Activated CD4-positive, alpha-beta memory T cell treated with anti-CD3 and anti-CD28 coated beads, Interleukin-2, amount 10 ng/mL, durations not matched to agents 7 days and 5 days (primary cell): Measurements from ENCODE around the gene CNOT3. TPM values are rescaled to one million over a fixed set of nuclear protein-coding genes. Genes with fewer than 3 reads are reported as not detected.
A peak's percentile ranks its signal among the peaks of the same experiment; 100 is the strongest.
"Not testable (repeated sequence)": the region's sequence is repeated elsewhere in the genome, so short reads cannot be mapped to it uniquely, and the experiment has no call there.

Experiments
- CTCF ChIA-PET: fragments of 350-600 bp; sonication (Branson Sonifier 250); formaldehyde crosslinking; loops from one replicate; lab custom pipeline; 2021; ENCODE audit warnings: antibody characterized with exemption, inconsistent platforms; lab: Charles Lee
- POLR2A ChIA-PET: fragments of 350-600 bp; sonication (Branson Sonifier 250); formaldehyde crosslinking; loops from one replicate; lab custom pipeline; 2021; ENCODE audit warnings: antibody characterized with exemption; lab: Charles Lee
- DNase-seq: peaks from one replicate; pipeline ENCODE4 v3.0.0-alpha.2; 2020
- H3K27ac Mint-ChIP-seq: one replicate; pipeline ENCODE4 v1.8.0; 2021; ENCODE audit warnings: mild to moderate bottlenecking, mixed read lengths
- H3K27me3 Mint-ChIP-seq: one replicate; pipeline ENCODE4 v1.8.0; 2021; ENCODE audit warnings: mixed read lengths
- H3K36me3 Mint-ChIP-seq: one replicate; pipeline ENCODE4 v1.8.0; 2021; ENCODE audit warnings: low read depth, mixed read lengths
- H3K4me1 Mint-ChIP-seq: one replicate; pipeline ENCODE4 v1.8.0; 2021; ENCODE audit warnings: mixed read lengths
- H3K4me3 Mint-ChIP-seq: one replicate; pipeline ENCODE4 v1.8.0; 2021; ENCODE audit warnings: mild to moderate bottlenecking, mixed read lengths
- H3K9me3 Mint-ChIP-seq: one replicate; pipeline ENCODE4 v1.8.0; 2021; ENCODE audit warnings: mixed read lengths
- total RNA-seq, 2 experiments: library from RNA; stranded (reverse); gene quantifications; one replicate each; pipeline ENCODE4 v1.2.3, GENCODE V29; 2021

Gene CNOT3
- total RNA-seq = 10 to 100 TPM; 62.6 to 66.9 TPM

DNA sequence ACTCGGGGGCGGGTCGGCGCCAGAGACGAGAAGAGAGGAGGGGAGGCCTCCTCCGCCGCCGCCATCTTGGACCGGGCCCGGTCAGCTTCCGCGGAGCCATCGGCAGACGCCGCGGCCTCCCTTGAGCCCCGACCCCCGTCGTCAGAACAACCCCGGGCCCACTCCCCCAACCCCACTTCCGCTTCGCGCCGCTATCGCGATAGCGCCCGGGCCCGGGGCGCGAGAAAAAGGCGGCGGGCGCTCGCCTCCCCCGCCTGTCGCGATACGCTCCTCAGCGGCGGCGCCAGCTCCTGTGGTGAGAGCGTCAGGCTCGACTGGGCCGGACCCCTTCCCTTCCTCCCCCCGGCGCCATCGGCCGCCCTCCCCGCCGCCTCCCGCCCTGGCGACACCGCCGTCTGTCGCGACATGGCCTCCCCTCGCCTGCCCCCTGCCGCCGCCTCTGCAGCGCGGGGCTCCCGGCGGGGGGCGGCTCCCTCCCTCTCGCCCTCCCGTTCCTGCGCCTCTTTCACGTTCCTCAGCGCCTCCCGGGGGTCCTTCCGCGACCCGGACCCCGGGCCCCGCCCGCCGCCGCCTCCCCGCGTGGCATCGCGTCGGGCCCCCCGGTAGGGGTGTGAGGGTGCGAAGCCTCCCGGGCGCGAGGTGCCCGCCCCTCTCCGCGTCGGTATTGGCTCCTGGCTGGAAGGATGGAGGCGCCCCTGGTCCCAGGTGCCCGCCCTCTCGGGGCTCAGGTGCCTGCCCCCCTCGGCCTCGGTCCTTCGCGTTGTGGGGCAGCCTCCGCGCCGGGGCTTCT lies at the start of gene CNOT3:
TSS of gene CNOT3 (plus strand) at position 64 of the 790 bp plus-strand sequence. CDS start 5,217 bp downstream, outside the sequence.
- CTCF ChIA-PET = interaction anchor here (0.9 to 2.4 kb wide), 15 partner anchors 20 to 271 kb away, joined by 3 to 24 read pairs (median 4); partner anchors contain the start of genes LENG1, MBOAT7, NDUFA3 and PRPF31
- Mint-ChIP-seq H3K27ac (peak within 1 kb of the TSS; percentile 83), H3K27me3 (no peaks in the 10 kb centered on the region), H3K4me1 (peaks cover 39% of the 10 kb centered on the region), H3K4me3 (peak within 1 kb of the TSS; percentile 82), H3K36me3 (peaks cover 25% of the 10 kb centered on the region), H3K9me3 (no peaks in the 10 kb centered on the region)
- DNase-seq = peak; percentile 38
- POLR2A ChIA-PET = interaction anchor here (1.0 to 4.5 kb wide), 19 partner anchors 8 to 617 kb away, joined by 3 to 66 read pairs (median 6); partner anchors contain the start of genes LENG1, LENG8, LENG9 and MBOAT7

DNA sequence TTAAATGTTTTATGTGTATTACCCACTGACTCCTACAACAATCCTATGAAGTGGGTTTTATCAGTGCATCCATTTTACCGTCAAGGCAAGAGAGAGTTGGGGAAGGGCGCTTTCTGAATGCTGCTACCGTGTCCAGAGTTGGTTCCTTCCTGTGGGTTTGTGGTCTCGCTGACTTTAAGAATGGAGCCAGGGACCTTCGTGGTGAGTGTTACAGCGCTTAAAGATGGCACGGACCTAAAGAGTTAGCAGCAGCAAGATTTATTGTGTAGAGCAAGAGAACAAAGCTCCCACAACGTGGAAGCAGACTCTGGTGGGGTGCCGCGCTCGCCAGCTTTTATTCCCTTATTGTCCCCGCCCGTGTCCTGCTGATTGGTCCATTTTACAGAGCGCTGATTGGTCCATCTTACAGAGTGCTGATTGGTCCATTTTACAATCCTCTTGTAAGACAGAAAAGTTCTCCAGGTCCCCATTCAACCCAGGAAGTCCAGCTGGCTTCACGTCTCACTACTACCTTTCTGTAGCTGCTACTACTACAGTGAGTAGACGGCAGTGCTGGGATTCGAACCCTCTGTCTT lies 43.0 kb upstream of the CNOT3 start:
- H3K27me3 Mint-ChIP-seq = peaks cover 15% of the 10 kb centered on the region
- H3K36me3 Mint-ChIP-seq = peaks cover 3% of the 10 kb centered on the region
- H3K9me3 Mint-ChIP-seq = peaks cover 4% of the 10 kb centered on the region
- no peak overlapping the region for H3K27ac Mint-ChIP-seq
- POLR2A ChIA-PET = interaction anchor here (1.5 to 2.3 kb wide), 2 partner anchors 20 to 43 kb away, joined by 4 to 6 read pairs; partner anchors contain the start of genes CNOT3 and TFPT
- H3K4me1 Mint-ChIP-seq = peaks cover 15% of the 10 kb centered on the region
- DNase-seq = no peak
- CTCF ChIA-PET = interaction anchor here (1.3 kb wide), 1 partner anchor 9 kb away, joined by 6 read pairs; no protein-coding TSS in a partner anchor
- no peak overlapping the region for H3K4me3 Mint-ChIP-seq

DNA sequence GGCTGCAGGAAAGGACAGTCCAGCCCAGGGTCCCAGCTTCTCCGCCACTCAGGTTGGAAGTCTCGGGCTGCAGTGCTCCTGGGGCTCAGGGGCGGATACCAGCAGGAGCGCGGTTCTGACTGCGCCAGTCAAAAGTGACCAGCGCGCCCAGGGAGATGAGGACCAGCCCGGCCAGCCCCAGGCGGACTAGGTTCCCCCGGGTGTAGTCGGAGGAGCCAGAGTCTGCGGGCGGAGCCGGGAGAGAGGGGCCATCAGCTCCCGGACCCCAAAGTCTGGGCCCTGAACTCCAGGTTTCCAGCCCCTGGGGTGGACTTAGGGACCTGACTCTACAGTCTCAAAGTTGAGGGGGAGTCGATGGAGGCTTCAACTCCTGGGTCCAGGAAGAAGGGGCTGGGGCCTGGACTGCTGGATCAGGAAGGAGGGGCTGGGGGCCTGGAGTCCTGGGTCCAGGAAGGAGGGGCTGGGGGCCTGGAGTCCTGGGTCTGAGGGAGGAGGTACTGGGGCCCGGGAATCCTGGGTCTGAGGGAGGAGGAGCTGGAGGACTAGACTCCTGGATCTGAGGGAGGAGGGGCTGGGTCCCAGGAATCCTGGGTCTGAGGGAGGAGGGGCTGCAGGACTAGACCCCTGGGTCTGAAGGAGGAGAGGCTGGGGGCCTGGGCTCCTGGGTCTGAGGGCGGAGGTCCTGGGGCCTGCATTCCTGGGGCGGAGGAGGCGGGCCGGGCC lies 42.3 kb upstream of the CNOT3 start:
- POLR2A ChIA-PET = interaction anchor here (1.5 to 2.3 kb wide), 3 partner anchors 20 to 42 kb away, joined by 4 to 11 read pairs (median 6); partner anchors contain the start of genes CNOT3, PRPF31 and TFPT
- Mint-ChIP-seq H3K9me3 (peaks cover 4% of the 10 kb centered on the region), H3K4me3 (no peak overlapping the region), H3K4me1 (peaks cover 15% of the 10 kb centered on the region), H3K36me3 (peaks cover 3% of the 10 kb centered on the region), H3K27ac (no peak overlapping the region), H3K27me3 (peaks cover 15% of the 10 kb centered on the region)
- CTCF ChIA-PET = interaction anchor here (0.6 to 1.5 kb wide), 3 partner anchors 9 to 72 kb away, joined by 3 to 6 read pairs (median 4); partner anchors contain the start of genes PRPF31 and TFPT
- DNase-seq = no peak

DNA sequence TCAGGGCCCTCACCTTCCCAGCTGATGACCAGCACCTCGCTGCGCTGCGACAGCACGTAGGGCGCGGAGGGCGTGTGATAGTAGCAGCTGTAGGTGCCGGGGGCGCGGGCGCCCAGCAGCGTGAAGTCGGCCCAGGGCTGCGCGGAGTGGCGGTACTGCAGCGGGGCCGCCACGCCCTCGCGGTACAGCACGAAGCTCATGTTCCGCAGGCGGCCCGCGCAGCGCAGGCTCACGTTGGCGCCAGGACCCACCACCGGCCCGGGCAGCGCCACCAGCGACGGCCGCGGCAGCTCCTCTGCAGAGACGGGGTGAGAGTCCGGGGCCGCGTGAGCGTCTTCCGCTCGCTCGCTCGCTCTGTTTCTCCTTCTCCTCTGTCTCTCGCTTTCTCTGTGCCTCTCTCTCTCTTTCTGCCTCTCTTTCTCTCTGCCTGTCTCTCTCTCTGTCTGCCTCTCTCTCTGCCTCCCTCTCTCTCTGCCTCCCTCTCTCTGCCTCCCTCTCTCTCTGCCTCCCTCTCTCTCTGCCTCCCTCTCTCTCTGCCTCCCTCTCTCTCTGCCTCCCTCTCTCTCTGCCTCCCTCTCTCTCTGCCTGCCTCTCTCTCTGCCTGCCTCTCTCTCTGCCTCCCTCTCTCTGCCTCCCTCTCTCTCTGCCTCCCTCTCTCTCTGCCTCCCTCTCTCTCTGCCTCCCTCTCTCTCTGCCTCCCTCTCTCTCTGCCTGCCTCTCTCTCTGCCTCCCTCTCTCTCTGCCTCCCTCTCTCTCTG lies 41.5 kb upstream of the CNOT3 start:
- peaks cover 15% of the 10 kb centered on the region for H3K4me1 Mint-ChIP-seq
- H3K27me3 Mint-ChIP-seq = peaks cover 15% of the 10 kb centered on the region
- POLR2A ChIA-PET = interaction anchor here (0.7 to 2.3 kb wide), 3 partner anchors 17 to 41 kb away, joined by 3 to 11 read pairs (median 6); partner anchors contain the start of genes CNOT3, PRPF31 and TFPT
- DNase-seq = peak; percentile 54
- H3K27ac Mint-ChIP-seq, H3K36me3 Mint-ChIP-seq, H3K9me3 Mint-ChIP-seq: not testable (repeated sequence)
- H3K4me3 Mint-ChIP-seq = peak overlapping the region; percentile 67
- CTCF ChIA-PET = interaction anchor here (0.6 to 1.5 kb wide), 4 partner anchors 8 to 72 kb away, joined by 3 to 6 read pairs (median 4); partner anchors contain the start of genes PRPF31 and TFPT

DNA sequence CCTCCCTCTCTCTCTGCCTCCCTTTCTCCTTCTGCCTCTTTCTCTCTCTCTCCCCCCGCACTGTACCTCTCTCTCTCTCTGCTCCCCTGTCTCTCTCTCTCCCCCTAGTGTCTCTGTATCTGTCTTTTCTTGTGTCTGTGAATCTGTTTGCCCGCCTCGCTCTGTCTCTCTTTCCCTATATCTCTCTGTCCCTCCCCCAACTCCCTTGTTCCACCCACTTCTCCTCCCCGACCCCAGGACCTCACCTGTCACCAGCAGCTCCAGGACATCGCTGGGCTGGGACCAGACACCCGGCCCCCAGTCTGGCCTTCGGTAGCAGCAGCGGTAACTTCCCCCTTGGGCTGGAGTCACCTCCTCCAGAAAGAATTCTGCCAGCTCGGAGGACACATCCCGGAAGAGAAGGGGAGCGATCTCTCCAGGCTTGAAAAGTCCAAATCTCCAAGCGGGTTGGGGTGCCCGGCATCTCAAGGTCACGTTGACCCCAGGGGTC lies 40.9 kb upstream of the CNOT3 start:
- H3K27me3 Mint-ChIP-seq = peaks cover 15% of the 10 kb centered on the region
- no peak for DNase-seq
- ChIA-PET POLR2A (interaction anchor here (0.7 to 2.3 kb wide), 3 partner anchors 16 to 40 kb away, joined by 3 to 11 read pairs (median 6); partner anchors contain the start of genes CNOT3, PRPF31 and TFPT), CTCF (interaction anchor here (0.7 to 1.5 kb wide), 5 partner anchors 18 to 114 kb away, joined by 3 to 4 read pairs (median 3); partner anchors contain the start of genes LENG1, PRPF31 and TFPT)
- peak overlapping the region; percentile 53 for H3K4me3 Mint-ChIP-seq
- H3K36me3 Mint-ChIP-seq = peaks cover 3% of the 10 kb centered on the region
- H3K4me1 Mint-ChIP-seq = peaks cover 16% of the 10 kb centered on the region
- H3K27ac Mint-ChIP-seq = peak overlapping the region; percentile 11
- peaks cover 4% of the 10 kb centered on the region for H3K9me3 Mint-ChIP-seq

DNA sequence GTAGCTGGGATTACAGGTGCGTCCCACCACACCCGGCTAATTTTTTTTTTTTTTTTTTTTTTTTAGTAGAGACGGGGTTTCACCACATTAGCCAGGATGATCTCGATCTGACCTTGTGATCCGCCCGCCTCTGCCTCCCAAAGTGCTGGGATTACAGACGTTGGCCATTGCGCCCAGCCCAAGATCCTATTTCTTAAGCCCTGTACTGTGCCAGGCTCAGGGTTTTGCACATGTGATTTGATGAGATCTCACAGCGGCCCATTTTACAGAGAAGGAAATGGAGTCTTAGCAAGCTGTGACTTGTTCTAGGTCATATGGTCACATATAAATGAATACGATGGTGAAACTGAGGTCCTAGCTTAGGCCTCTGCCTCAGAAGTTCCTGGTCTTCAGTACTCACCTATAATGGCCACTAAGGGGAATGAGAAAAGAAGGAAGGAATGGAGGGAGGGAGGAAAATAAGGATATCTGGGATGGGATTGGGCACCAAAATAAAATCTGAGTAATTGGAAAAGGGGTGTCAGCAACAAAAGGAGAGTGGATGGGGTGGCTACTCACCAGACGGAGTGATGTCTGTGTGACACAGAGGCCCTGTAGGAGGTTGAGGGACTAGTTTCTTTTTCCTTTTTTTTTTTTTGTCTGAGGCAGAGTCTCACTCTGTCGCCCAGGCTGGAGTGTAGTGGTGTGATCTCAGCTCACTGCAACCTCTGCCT lies 38.2 kb upstream of the CNOT3 start:
- ChIA-PET POLR2A (interaction anchor here (1.1 kb wide), 1 partner anchor 16 kb away, joined by 5 read pairs; the partner anchor contains the start of genes PRPF31 and TFPT), CTCF (interaction anchor here (0.7 kb wide), 1 partner anchor 152 kb away, joined by 3 read pairs; no protein-coding TSS in a partner anchor)
- H3K36me3 Mint-ChIP-seq = peaks cover 3% of the 10 kb centered on the region
- DNase-seq = no peak
- H3K27me3 Mint-ChIP-seq = peaks cover 8% of the 10 kb centered on the region
- no peak overlapping the region for H3K27ac Mint-ChIP-seq
- H3K4me1 Mint-ChIP-seq = peaks cover 28% of the 10 kb centered on the region
- H3K4me3 Mint-ChIP-seq = no peak overlapping the region
- no peaks in the 10 kb centered on the region for H3K9me3 Mint-ChIP-seq

DNA sequence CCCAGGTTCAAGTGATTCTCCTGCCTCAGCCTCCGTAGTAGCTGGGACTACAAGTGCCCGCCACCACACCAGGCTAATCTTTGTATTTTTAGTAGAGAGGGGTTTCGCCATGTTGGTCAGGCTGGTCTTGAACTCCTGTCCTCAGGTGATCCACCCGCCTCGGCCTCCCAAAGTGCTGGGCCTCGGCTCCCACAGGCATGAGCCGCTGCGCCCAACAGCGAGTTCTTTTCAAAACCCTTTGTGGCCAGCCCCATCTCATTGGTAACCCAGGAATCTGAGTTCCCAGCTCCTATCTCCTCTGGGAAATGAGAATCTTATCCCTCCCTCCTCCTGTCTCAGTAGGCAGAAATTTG lies 37.7 kb upstream of the CNOT3 start:
- H3K4me3 Mint-ChIP-seq, CTCF ChIA-PET, H3K27me3 Mint-ChIP-seq, POLR2A ChIA-PET, H3K36me3 Mint-ChIP-seq, DNase-seq, H3K9me3 Mint-ChIP-seq, H3K27ac Mint-ChIP-seq: not testable (repeated sequence)
- H3K4me1 Mint-ChIP-seq = peaks cover 27% of the 10 kb centered on the region

DNA sequence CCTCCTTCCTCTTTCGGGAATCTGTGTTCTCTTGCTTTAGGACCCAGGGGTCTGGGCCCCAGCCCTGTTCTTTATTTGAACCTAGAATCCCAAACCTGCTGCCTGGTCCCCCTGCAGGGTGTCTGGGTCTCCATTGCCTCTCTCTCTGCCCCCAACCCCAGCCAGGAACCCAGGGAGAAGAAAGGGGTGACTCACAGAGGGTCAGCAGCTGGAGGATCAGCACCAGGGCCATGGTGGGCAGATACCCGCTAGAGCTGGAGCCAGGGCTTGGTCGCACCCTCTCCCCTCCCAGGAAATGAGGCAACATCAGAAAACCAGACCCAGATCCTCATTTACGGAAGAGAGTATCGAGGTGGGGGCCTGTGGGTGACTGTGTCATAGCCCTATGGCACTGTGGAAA lies 37.0 kb upstream of the CNOT3 start, which contains the start of gene OSCAR:
TSS of gene OSCAR (minus strand) at position 243 of the 400 bp plus-strand sequence. CDS start at position 232, 11 bp downstream.
- POLR2A ChIA-PET = no interaction called here

DNA sequence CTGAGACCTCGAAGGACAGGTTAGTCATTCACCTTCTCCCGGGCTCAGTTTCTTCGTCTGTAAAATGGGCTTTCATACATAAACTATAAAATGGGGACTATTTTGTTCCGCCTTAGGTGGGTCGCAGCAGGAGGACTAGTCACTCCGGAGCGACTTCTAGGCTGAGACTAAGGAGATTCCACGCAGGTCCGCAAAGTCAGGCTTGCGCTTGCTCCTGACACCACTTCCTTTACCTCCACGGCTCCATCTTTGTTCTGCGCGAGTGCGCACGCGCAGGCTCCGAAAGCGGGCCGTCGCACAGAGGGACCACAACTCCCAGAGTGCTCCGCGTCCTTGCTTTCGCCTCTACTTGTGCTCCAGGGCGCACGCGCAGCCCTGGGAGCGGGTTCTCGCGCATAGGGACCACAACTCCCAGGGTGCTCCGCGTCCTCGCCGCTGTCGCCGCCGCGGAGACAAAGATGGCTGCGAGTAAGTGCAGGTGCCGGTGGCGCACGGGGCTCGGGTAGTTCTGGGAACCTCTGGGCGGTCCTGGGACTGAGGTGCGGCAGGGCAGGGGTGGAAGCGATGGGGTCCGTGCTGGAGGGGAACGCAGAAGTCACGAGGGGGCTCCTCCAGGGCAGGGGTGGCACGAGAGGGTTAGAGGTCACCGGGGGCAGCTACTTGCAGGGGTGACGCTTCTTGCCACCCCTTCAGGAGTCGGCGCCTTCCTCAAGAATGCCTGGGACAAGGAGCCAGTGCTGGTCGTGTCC lies 35.0 kb upstream of the CNOT3 start, which contains the start of gene NDUFA3:
TSS of gene NDUFA3 (plus strand) at position 435 of the 749 bp plus-strand sequence. CDS start at position 459, 24 bp downstream.
- peak within 1 kb of the TSS; percentile 97 for H3K4me3 Mint-ChIP-seq
- H3K27me3 Mint-ChIP-seq = no peaks in the 10 kb centered on the region
- DNase-seq = peak; percentile 99
- H3K36me3 Mint-ChIP-seq = peaks cover 25% of the 10 kb centered on the region
- peak within 1 kb of the TSS; percentile 90 for H3K27ac Mint-ChIP-seq
- ChIA-PET POLR2A (interaction anchor here (1.2 to 3.3 kb wide), 3 partner anchors 12 to 98 kb away, joined by 3 to 25 read pairs (median 6); partner anchors contain the start of genes CNOT3, PRPF31, RPS9 and TFPT), CTCF (interaction anchor here (1.2 to 1.8 kb wide), 3 partner anchors 13 to 164 kb away, joined by 4 to 6 read pairs (median 4); partner anchors contain the start of genes CNOT3, PRPF31 and TFPT)
- peaks cover 30% of the 10 kb centered on the region for H3K4me1 Mint-ChIP-seq
- no peaks in the 10 kb centered on the region for H3K9me3 Mint-ChIP-seq

More for the DNA sequence above, 37.0 kb upstream of the CNOT3 start, which contains the start of gene OSCAR:
- peaks cover 7% of the 10 kb centered on the region for H3K27me3 Mint-ChIP-seq
- H3K4me3 Mint-ChIP-seq = no peak within 1 kb of the TSS
- no peak for DNase-seq
- no peaks in the 10 kb centered on the region for H3K9me3 Mint-ChIP-seq
- peaks cover 30% of the 10 kb centered on the region for H3K4me1 Mint-ChIP-seq
- CTCF ChIA-PET = no interaction called here
- H3K27ac Mint-ChIP-seq = no peak within 1 kb of the TSS
- H3K36me3 Mint-ChIP-seq = peaks cover 6% of the 10 kb centered on the region

DNA sequence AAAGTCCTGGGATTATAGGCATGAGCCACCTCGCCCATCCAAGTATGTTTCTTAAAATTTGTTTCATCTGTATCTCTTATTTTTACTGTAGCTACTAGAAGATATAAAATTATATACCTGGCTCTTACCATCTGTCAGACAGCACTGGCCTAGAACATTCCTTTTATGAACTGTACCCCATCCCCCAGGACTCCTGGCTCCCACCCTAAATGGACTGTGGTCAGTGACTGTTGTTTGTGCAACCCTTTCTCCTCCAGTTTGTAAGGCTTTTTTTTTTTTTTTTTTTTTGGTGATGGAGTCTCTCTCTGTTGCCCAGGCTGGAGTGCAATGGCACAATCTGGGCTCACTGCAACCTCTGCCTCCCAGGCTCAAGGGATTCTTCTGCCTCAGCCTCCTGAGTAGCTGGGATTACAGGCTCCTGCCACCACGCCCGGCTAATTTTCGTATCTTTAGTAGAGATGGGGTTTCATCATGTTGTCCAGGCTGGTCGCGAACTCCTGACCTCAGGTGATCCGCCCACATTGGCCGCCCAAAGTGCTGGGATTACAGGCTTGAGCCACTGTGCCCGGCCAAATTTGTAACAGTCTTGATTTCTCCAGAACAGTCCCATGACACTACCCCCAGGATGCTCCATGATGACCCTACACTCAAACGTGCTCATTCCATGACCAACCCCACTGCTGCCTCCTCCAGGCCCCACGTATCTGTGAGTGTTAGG lies 32.4 kb upstream of the CNOT3 start:
- H3K4me3 Mint-ChIP-seq = no peak overlapping the region
- peaks cover 43% of the 10 kb centered on the region for H3K36me3 Mint-ChIP-seq
- no peak overlapping the region for H3K27ac Mint-ChIP-seq
- no peak for DNase-seq
- no peaks in the 10 kb centered on the region for H3K9me3 Mint-ChIP-seq
- H3K4me1 Mint-ChIP-seq = peaks cover 31% of the 10 kb centered on the region
- ChIA-PET POLR2A (no interaction called here), CTCF (no interaction called here)
- H3K27me3 Mint-ChIP-seq = no peaks in the 10 kb centered on the region
